A549 (cell line): ENCODE data around the gene STAT1. TPM values are rescaled to one million over a fixed set of nuclear protein-coding genes. Genes with fewer than 3 reads are reported as not detected.

Experiments used
- ATAC-seq, 2 experiments: fragments of 200-7000 bp in 1 of 2; fragments of >200 bp in 1 of 2; cut with Nextera tagmentation in 1 of 2; cut with Tn5 transposase in 1 of 2; 3 replicates each; pipeline versions ENCODE4 v1.8.0 to v1.9.1; 2018 to 2020; ENCODE audit warnings: mild to moderate bottlenecking in 1 of 2, moderate library complexity in 1 of 2
- CTCF ChIA-PET: fragments of 300-600 bp; sonication (Branson Sonifier 250); formaldehyde crosslinking; extraction: SDS; loops from one replicate; lab custom pipeline; 2021; ENCODE audit warnings: antibody characterized with exemption, inconsistent platforms; lab: Yijun Ruan, JAX
- POLR2A ChIA-PET: fragments of 350-600 bp; formaldehyde crosslinking; extraction: SDS; loops from one replicate; lab custom pipeline; 2021; ENCODE audit warnings: antibody characterized with exemption, inconsistent platforms; lab: Yijun Ruan, JAX
- DNase-seq, 2 experiments: peaks; one replicate each; pipeline versions ENCODE4 v3.0.0 to v3.0.0-alpha.2; 2011 to 2016; ENCODE audit warnings: low read depth in 1 of 2, low spot score in 1 of 2
- FAIRE-seq: peaks from 2 replicates; lab custom pipeline; 2011; peaks lifted over from hg19 to GRCh38; lab: Jason Lieb, UNC
- H3K27ac ChIP-seq, 2 experiments: fragments of >200 bp; sonication (Bioruptor Twin); formaldehyde crosslinking; 3 replicates each; pipeline ENCODE4 v1.5.1; 2016 to 2017
- H3K4me1 ChIP-seq: fragments of >200 bp; sonication (Bioruptor Twin); formaldehyde crosslinking; 3 replicates; pipeline ENCODE4 v1.6.1; 2016
- H3K4me2 ChIP-seq: fragments of >200 bp; sonication (Bioruptor Twin); formaldehyde crosslinking; 3 replicates; pipeline ENCODE4 v1.6.1; 2016
- H3K4me3 ChIP-seq: fragments of >200 bp; sonication (Bioruptor Twin); formaldehyde crosslinking; 3 replicates; pipeline ENCODE4 v1.5.1; 2016
- H3K9me3 ChIP-seq: fragments of >200 bp; sonication (Bioruptor Twin); formaldehyde crosslinking; 3 replicates; pipeline ENCODE4 v1.6.1; 2016
- BCL3 ChIP-seq: fragments of >200 bp; sonication (Bioruptor Twin); formaldehyde crosslinking; IDR thresholded peaks from 3 replicates; pipeline ENCODE4 v1.6.1; 2016
- BHLHE40 ChIP-seq: IDR thresholded peaks from 2 replicates; pipeline ENCODE4 v1.6.1; 2012; ENCODE audit warnings: low read depth, low read length, inconsistent platforms
- CEBPB ChIP-seq, 2 experiments: fragments of >200 bp in 1 of 2; sonication (Bioruptor Twin) in 1 of 2; formaldehyde crosslinking in 1 of 2; IDR thresholded peaks; 2 replicates each; pipeline ENCODE4 v1.6.1; 2012 to 2016
- EHMT2 ChIP-seq: fragments of 200-600 bp; sonication (generic); IDR thresholded peaks from 2 replicates; pipeline ENCODE4 v1.6.1; 2016; ENCODE audit warnings: antibody characterized with exemption, low read depth, mild to moderate bottlenecking, moderate library complexity
- ELK1 ChIP-seq: fragments of 150-350 bp; IDR thresholded peaks from 2 replicates; pipeline ENCODE4 v1.6.1; 2014; ENCODE audit warnings: low read depth, mild to moderate bottlenecking, low read length
- EP300 ChIP-seq, 2 experiments: fragments of >200 bp; sonication (Bioruptor Twin); formaldehyde crosslinking; IDR thresholded peaks; 2 replicates in 1 of 2; 3 replicates in 1 of 2; pipeline ENCODE4 v1.6.1; 2016 to 2017
- FOSL2 ChIP-seq, 2 experiments: fragments of 450-650 bp in 1 of 2; fragments of >200 bp in 1 of 2; sonication (Bioruptor Twin) in 1 of 2; formaldehyde crosslinking; IDR thresholded peaks; 2 replicates each; pipeline versions ENCODE4 v1.5.0 to v1.6.1; 2016 to 2020; ENCODE audit warnings: mild to moderate bottlenecking in 1 of 2, moderate library complexity in 1 of 2
- GATA3 ChIP-seq: IDR thresholded peaks from 2 replicates; pipeline ENCODE4 v1.6.1; 2012; ENCODE audit warnings: borderline replicate concordance
- HOXA7 ChIP-seq: fragments of 250-450 bp; sonication (Bioruptor Pico); IDR thresholded peaks from 2 replicates; pipeline ENCODE4 v1.5.0; 2020; ENCODE audit warnings: mild to moderate bottlenecking, moderate library complexity
- HOXB5 ChIP-seq: fragments of 250-450 bp; sonication (Bioruptor Pico); IDR thresholded peaks from 2 replicates; pipeline ENCODE4 v1.5.0; 2020; ENCODE audit warnings: mild to moderate bottlenecking, moderate library complexity
- JUNB ChIP-seq: fragments of >200 bp; sonication (Bioruptor Twin); formaldehyde crosslinking; IDR thresholded peaks from 2 replicates; pipeline ENCODE4 v1.6.1; 2016
- KDM1A ChIP-seq: fragments of 200-600 bp; sonication (generic); IDR thresholded peaks from 2 replicates; pipeline ENCODE4 v1.6.1; 2016; ENCODE audit warnings: low read depth, mild to moderate bottlenecking
- KDM5A ChIP-seq: fragments of 200-600 bp; sonication (generic); IDR thresholded peaks from 2 replicates; pipeline ENCODE4 v1.6.1; 2016; ENCODE audit warnings: antibody characterized with exemption, mild to moderate bottlenecking
- MAFK ChIP-seq: fragments of 450-650 bp; IDR thresholded peaks from 2 replicates; pipeline ENCODE4 v1.6.1; 2014; ENCODE audit not compliant: partially characterized antibody
- MAX ChIP-seq: IDR thresholded peaks from 2 replicates; pipeline ENCODE4 v1.6.1; 2012
- MYC ChIP-seq: IDR thresholded peaks from 2 replicates; pipeline ENCODE4 v1.6.1; 2012; ENCODE audit warnings: mild to moderate bottlenecking, inconsistent platforms, low read length, improper control_type of control experiment, borderline replicate concordance
- NFE2L2 ChIP-seq: fragments of 150-350 bp; conservative IDR thresholded peaks from 2 replicates; pipeline ENCODE4 v1.6.1; 2014; ENCODE audit warnings: low read length
- NR3C1 ChIP-seq: fragments of >200 bp; sonication (Bioruptor Twin); formaldehyde crosslinking; IDR thresholded peaks from 3 replicates; pipeline ENCODE4 v1.6.1; 2017
- PBX3 ChIP-seq: IDR thresholded peaks from 2 replicates; pipeline ENCODE4 v1.6.1; 2012
- PHF8 ChIP-seq: fragments of 200-600 bp; sonication (generic); IDR thresholded peaks from 2 replicates; pipeline ENCODE4 v1.6.1; 2016; ENCODE audit warnings: low read depth, mild to moderate bottlenecking, antibody characterized with exemption, moderate library complexity, borderline replicate concordance
- POLR2A ChIP-seq: IDR thresholded peaks from 2 replicates; pipeline ENCODE4 v1.6.1; 2012; ENCODE audit warnings: mild to moderate bottlenecking, low read length
- RAD21 ChIP-seq, 2 experiments: fragments of >200 bp in 1 of 2; sonication (Bioruptor Twin) in 1 of 2; formaldehyde crosslinking in 1 of 2; IDR thresholded peaks in 1 of 2; conservative IDR thresholded peaks in 1 of 2; 2 replicates in 1 of 2; 3 replicates in 1 of 2; pipeline ENCODE4 v1.6.1; 2012 to 2018; ENCODE audit warnings: inconsistent platforms in 1 of 2
- RARB ChIP-seq: fragments of 250-450 bp; sonication (Bioruptor Pico); IDR thresholded peaks from 2 replicates; pipeline ENCODE4 v1.8.0; 2021; ENCODE audit warnings: mild to moderate bottlenecking, moderate library complexity
- RNF2 ChIP-seq: fragments of 200-600 bp; sonication (generic); IDR thresholded peaks from 2 replicates; pipeline ENCODE4 v1.6.1; 2016; ENCODE audit warnings: low read depth, mild to moderate bottlenecking, antibody characterized with exemption, moderate library complexity, borderline replicate concordance
- SMC3 ChIP-seq: fragments of >200 bp; sonication (Bioruptor Twin); formaldehyde crosslinking; IDR thresholded peaks from 3 replicates; pipeline ENCODE4 v1.6.1; 2018; ENCODE audit warnings: inconsistent platforms
- USF2 ChIP-seq: fragments of 450-650 bp; IDR thresholded peaks from 2 replicates; pipeline ENCODE4 v1.6.1; 2014; ENCODE audit warnings: antibody characterized with exemption
- ZFP36 ChIP-seq: fragments of 450-650 bp; IDR thresholded peaks from 2 replicates; pipeline ENCODE4 v1.6.1; 2014; ENCODE audit warnings: borderline replicate concordance; ENCODE audit not compliant: partially characterized antibody
- ZSCAN20 ChIP-seq: fragments of 250-450 bp; sonication (Bioruptor Pico); IDR thresholded peaks from 2 replicates; pipeline ENCODE4 v1.8.0; 2022; ENCODE audit warnings: mild to moderate bottlenecking, moderate library complexity
- WGBS: methylation state at CpG from one replicate; pipeline ENCODE4 v1.1.6; 2017; ENCODE audit errors: missing lambda C conversion rate; 5-methylcytosine and 5-hydroxymethylcytosine counted together
- polyA plus RNA-seq, 4 experiments: library from polyadenylated mRNA; depleted of rRNA in 3 of 4; stranded (reverse); fragments of >200 nt; fragmentation: RNase III in 1 of 4; extraction: RNeasy Plus Mini Kit Qiagen cat#74134 plus additional on column Dnase treatment in 1 of 4; gene quantifications; 2 replicates in 3 of 4; 3 replicates in 1 of 4; pipeline ENCODE4 v1.2.3, GENCODE V29; 2011 to 2017
- TF ChIP-seq, protein P1 (sequence below): fragments of 200-600 bp; sonication (generic); IDR thresholded peaks from 2 replicates; pipeline ENCODE4 v1.6.1; 2016; ENCODE audit warnings: antibody characterized with exemption, mild to moderate bottlenecking, moderate library complexity
- TF ChIP-seq, protein P2 (sequence below): fragments of >200 bp; sonication (Bioruptor Twin); formaldehyde crosslinking; IDR thresholded peaks from 3 replicates; pipeline ENCODE4 v1.5.1; 2016

Gene STAT1
- polyA plus RNA-seq, 2 of the 4 experiments (the other 2 are of a cell fraction), result 105 to 182 TPM

DNA sequence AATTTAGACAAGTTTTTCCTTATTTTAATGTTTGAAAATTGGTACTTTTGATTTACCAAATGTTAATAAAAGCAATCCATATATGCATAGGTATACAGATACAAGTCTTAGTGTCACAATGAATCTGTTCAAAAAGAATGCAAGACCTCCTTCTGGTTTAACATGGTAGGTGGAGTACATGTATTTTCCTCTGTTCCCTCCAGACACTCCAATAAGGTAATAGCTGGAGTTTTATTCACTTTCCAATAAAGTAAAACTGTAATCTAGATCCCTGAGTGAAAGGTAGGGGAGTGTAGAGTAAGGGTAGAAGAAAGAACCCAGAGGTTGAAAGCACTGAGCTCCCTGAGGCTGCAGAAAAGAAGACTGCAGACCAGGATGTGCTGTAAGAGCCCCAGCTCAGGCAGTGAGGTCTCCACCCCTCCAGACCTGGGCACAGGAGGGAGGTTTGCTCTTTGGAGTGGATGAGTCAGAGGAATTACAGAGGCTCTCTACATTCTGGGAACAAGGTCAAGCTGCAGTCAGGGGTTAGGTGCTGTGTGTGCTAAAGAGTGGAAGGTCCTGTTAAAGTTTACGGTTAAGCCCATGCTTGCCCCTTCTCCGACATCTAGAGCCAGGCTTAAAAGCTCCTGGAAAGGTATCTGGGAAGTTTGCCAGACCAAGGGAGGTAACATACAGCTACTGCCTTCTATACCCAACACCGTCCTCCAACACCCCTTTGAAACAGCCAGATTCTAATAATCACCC, 27.6 kb upstream of the STAT1 start:
- 0% methylated on average over 3 of the region's 3 CpGs for WGBS
- ATAC-seq (peak; percentile 99), DNase-seq (peak; percentile 83 to 96), FAIRE-seq (peak; percentile 94)
- ChIA-PET CTCF (interaction anchor here (0.5 to 5.4 kb wide), 4 partner anchors 9 to 261 kb away, joined by 3 to 37 read pairs (median 3); no protein-coding TSS in a partner anchor), POLR2A (interaction anchor here (0.6 to 1.8 kb wide), 8 partner anchors 9 to 200 kb away, joined by 3 to 11 read pairs (median 3); partner anchors contain the start of gene STAT4)
- Histone ChIP-seq H3K4me2 (peak overlapping the region; percentile 82), H3K9me3 (peaks cover 34% of the 10 kb centered on the region), H3K4me3 (no peak overlapping the region), H3K4me1 (peaks cover 51% of the 10 kb centered on the region), H3K27ac (peak overlapping the region; percentile 90 to 92)
- TF ChIP-seq NFE2L2 (no peak), MAFK (peak; percentile 26), CEBPB (IDR thresholded peaks at IDR 0.05) (peak; percentile 5 to 76; a peak in 3 of 4 replicates), PHF8 (no peak), ZFP36 (no peak), ELK1 (no peak), EHMT2 (no peak), ZSCAN20 (CRISPR knock-in tag) (no peak), FOSL2 (IDR thresholded peaks at IDR 0.05) (peak; percentile 82), FOSL2 (CRISPR knock-in tag; IDR thresholded peaks at IDR 0.05) (peak; percentile 89), RAD21 (conservative IDR thresholded peaks at IDR 0.05 in 1 of 2, IDR thresholded peaks at IDR 0.05 in 1 of 2) (peak; percentile 27 to 38; a peak in 3 of 5 replicates), EP300 (IDR thresholded peaks at IDR 0.05) (peak; percentile 74 to 93; a peak in 4 of 5 replicates), BHLHE40 (no peak), RARB (CRISPR knock-in tag) (peak; percentile 76), MYC (no peak), BCL3 (peak; percentile 83; the same call in 2 of the 3 replicates), POLR2A (no peak), HOXB5 (CRISPR knock-in tag) (no peak), PBX3 (peak; percentile 62; the same call in 1 of the 2 replicates), NR3C1 (no peak), RNF2 (no peak), USF2 (no peak), HOXA7 (CRISPR knock-in tag) (no peak), KDM1A (no peak), JUNB (peak; percentile 64), MAX (peak; percentile 76; the same call in 1 of the 2 replicates), KDM5A (no peak), SMC3 (no peak), GATA3 (peak; percentile 88)
- TF ChIP-seq, protein P1, sequence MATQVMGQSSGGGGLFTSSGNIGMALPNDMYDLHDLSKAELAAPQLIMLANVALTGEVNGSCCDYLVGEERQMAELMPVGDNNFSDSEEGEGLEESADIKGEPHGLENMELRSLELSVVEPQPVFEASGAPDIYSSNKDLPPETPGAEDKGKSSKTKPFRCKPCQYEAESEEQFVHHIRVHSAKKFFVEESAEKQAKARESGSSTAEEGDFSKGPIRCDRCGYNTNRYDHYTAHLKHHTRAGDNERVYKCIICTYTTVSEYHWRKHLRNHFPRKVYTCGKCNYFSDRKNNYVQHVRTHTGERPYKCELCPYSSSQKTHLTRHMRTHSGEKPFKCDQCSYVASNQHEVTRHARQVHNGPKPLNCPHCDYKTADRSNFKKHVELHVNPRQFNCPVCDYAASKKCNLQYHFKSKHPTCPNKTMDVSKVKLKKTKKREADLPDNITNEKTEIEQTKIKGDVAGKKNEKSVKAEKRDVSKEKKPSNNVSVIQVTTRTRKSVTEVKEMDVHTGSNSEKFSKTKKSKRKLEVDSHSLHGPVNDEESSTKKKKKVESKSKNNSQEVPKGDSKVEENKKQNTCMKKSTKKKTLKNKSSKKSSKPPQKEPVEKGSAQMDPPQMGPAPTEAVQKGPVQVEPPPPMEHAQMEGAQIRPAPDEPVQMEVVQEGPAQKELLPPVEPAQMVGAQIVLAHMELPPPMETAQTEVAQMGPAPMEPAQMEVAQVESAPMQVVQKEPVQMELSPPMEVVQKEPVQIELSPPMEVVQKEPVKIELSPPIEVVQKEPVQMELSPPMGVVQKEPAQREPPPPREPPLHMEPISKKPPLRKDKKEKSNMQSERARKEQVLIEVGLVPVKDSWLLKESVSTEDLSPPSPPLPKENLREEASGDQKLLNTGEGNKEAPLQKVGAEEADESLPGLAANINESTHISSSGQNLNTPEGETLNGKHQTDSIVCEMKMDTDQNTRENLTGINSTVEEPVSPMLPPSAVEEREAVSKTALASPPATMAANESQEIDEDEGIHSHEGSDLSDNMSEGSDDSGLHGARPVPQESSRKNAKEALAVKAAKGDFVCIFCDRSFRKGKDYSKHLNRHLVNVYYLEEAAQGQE, result no peak
- TF ChIP-seq, protein P2, sequence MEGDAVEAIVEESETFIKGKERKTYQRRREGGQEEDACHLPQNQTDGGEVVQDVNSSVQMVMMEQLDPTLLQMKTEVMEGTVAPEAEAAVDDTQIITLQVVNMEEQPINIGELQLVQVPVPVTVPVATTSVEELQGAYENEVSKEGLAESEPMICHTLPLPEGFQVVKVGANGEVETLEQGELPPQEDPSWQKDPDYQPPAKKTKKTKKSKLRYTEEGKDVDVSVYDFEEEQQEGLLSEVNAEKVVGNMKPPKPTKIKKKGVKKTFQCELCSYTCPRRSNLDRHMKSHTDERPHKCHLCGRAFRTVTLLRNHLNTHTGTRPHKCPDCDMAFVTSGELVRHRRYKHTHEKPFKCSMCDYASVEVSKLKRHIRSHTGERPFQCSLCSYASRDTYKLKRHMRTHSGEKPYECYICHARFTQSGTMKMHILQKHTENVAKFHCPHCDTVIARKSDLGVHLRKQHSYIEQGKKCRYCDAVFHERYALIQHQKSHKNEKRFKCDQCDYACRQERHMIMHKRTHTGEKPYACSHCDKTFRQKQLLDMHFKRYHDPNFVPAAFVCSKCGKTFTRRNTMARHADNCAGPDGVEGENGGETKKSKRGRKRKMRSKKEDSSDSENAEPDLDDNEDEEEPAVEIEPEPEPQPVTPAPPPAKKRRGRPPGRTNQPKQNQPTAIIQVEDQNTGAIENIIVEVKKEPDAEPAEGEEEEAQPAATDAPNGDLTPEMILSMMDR, result no peak
